ENCODE measurements around the gene CCDC107. TPM values are rescaled to one million over a fixed set of nuclear protein-coding genes. Genes with fewer than 3 reads are reported as not detected.

The CCDC107 gene
- polyA plus RNA-seq, 1 experiment, result 11.8 TPM

DNA sequence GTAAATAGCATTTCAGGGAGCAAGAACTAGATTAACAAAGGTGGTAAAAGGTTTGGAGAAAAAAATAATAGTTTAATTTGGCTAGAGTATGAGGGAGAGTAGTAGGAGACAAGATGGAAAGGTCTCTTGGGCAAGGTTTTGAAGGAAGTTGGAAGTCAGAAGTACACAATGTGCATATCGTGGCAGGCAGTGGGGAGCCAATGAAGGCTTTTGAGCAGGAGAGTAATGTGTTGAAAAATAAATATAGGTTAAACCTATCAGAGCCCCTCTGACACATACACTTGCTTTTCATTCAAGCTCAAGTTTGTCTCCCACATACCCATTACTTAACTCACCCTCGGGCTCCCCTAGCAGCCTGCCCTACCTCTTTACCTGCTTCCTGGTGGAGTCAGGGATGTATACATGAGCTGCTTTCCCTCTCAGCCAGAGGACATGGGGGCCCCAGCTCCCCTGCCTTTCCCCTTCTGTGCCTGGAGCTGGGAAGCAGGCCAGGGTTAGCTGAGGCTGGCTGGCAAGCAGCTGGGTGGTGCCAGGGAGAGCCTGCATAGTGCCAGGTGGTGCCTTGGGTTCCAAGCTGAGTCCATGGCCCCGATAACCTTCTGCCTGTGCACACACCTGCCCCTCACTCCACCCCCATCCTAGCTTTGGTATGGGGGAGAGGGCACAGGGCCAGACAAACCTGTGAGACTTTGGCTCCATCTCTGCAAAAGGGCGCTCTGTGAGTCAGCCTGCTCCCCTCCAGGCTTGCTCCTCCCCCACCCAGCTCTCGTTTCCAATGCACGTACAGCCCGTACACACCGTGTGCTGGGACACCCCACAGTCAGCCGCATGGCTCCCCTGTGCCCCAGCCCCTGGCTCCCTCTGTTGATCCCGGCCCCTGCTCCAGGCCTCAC, 15.3 kb downstream of the CCDC107 start, which contains the start of gene CA9:
Gene CA9 (plus strand): TSS at position 797 of the 893 bp plus-strand sequence. CDS start 32 bp downstream, at position 829.
- Histone ChIP-seq H3K9me3 (ENCODE audit: control insufficient read depth, insufficient read depth, low read length) (no peaks in the 10 kb centered on the region; the same call in 1 of the 2 replicates), H3K27ac (ENCODE audit: low read depth, low read length) (no peak within 1 kb of the TSS), H3K27me3 (ENCODE audit: control insufficient read depth, insufficient read depth, low read length) (no peaks in the 10 kb centered on the region), H3K4me3 (ENCODE audit: low read depth, low read length) (no peak within 1 kb of the TSS)
- no peak for DNase-seq (ENCODE audit: low read depth, low spot score)
- ChIA-PET CTCF (interaction anchor here (0.8 to 1.1 kb wide), 2 partner anchors 12 to 23 kb away, joined by 3 to 5 read pairs; no protein-coding TSS in a partner anchor), POLR2A (interaction anchor here (0.7 to 1.4 kb wide), 5 partner anchors 10 to 58 kb away, joined by 3 to 6 read pairs (median 3); partner anchors contain the start of genes CREB3 and TLN1)
- TF ChIP-seq, protein P1, sequence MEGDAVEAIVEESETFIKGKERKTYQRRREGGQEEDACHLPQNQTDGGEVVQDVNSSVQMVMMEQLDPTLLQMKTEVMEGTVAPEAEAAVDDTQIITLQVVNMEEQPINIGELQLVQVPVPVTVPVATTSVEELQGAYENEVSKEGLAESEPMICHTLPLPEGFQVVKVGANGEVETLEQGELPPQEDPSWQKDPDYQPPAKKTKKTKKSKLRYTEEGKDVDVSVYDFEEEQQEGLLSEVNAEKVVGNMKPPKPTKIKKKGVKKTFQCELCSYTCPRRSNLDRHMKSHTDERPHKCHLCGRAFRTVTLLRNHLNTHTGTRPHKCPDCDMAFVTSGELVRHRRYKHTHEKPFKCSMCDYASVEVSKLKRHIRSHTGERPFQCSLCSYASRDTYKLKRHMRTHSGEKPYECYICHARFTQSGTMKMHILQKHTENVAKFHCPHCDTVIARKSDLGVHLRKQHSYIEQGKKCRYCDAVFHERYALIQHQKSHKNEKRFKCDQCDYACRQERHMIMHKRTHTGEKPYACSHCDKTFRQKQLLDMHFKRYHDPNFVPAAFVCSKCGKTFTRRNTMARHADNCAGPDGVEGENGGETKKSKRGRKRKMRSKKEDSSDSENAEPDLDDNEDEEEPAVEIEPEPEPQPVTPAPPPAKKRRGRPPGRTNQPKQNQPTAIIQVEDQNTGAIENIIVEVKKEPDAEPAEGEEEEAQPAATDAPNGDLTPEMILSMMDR (IDR thresholded peaks at IDR 0.05; ENCODE audit: low read depth, low read length), result no peak

DNA sequence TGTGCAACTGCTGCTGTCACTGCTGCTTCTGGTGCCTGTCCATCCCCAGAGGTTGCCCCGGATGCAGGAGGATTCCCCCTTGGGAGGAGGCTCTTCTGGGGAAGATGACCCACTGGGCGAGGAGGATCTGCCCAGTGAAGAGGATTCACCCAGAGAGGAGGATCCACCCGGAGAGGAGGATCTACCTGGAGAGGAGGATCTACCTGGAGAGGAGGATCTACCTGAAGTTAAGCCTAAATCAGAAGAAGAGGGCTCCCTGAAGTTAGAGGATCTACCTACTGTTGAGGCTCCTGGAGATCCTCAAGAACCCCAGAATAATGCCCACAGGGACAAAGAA, 15.9 kb downstream of the CCDC107 start:
- Histone ChIP-seq H3K9me3 (ENCODE audit: control insufficient read depth, insufficient read depth, low read length) (no peaks in the 10 kb centered on the region; the same call in 1 of the 2 replicates), H3K4me3 (ENCODE audit: low read depth, low read length) (no peak overlapping the region), H3K27ac (ENCODE audit: low read depth, low read length) (no peak overlapping the region), H3K27me3 (ENCODE audit: control insufficient read depth, insufficient read depth, low read length) (no peaks in the 10 kb centered on the region)
- no peak for DNase-seq (ENCODE audit: low read depth, low spot score)
- POLR2A ChIA-PET, result interaction anchor here (0.7 to 1.4 kb wide), 3 partner anchors 16 to 57 kb away, joined by 3 to 6 read pairs (median 3); partner anchors contain the start of genes CREB3 and TLN1
- CTCF ChIA-PET, result interaction anchor here (1.1 kb wide), 1 partner anchor 22 kb away, joined by 5 read pairs; no protein-coding TSS in a partner anchor
- TF ChIP-seq, protein P1 (IDR thresholded peaks at IDR 0.05; ENCODE audit: low read depth, low read length), result no peak

DNA sequence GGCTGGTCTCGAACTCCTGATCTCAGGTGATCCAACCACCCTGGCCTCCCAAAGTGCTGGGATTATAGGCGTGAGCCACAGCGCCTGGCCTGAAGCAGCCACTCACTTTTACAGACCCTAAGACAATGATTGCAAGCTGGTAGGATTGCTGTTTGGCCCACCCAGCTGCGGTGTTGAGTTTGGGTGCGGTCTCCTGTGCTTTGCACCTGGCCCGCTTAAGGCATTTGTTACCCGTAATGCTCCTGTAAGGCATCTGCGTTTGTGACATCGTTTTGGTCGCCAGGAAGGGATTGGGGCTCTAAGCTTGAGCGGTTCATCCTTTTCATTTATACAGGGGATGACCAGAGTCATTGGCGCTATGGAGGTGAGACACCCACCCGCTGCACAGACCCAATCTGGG, 17.1 kb downstream of the CCDC107 start:
- Histone ChIP-seq H3K9me3 (ENCODE audit: control insufficient read depth, insufficient read depth, low read length) (no peaks in the 10 kb centered on the region; the same call in 1 of the 2 replicates), H3K4me3 (ENCODE audit: low read depth, low read length) (peak overlapping the region; percentile 51), H3K27ac (ENCODE audit: low read depth, low read length) (no peak overlapping the region), H3K27me3 (ENCODE audit: control insufficient read depth, insufficient read depth, low read length) (no peaks in the 10 kb centered on the region)
- TF ChIP-seq, protein P1 (IDR thresholded peaks at IDR 0.05; ENCODE audit: low read depth, low read length), result no peak
- ChIA-PET POLR2A (interaction anchor here (0.6 to 1.9 kb wide), 7 partner anchors 9 to 57 kb away, joined by 3 to 12 read pairs (median 4); partner anchors contain the start of gene TLN1), CTCF (interaction anchor here (0.7 to 1.6 kb wide), 3 partner anchors 14 to 59 kb away, joined by 3 to 9 read pairs (median 8); no protein-coding TSS in a partner anchor)
- no peak for DNase-seq (ENCODE audit: low read depth, low spot score)

- TF ChIP-seq, protein P1 (IDR thresholded peaks at IDR 0.05; ENCODE audit: low read depth, low read length), result no peak
- no peak for DNase-seq (ENCODE audit: low read depth, low spot score)
- ChIA-PET POLR2A (interaction anchor here (0.6 to 1.9 kb wide), 7 partner anchors 8 to 56 kb away, joined by 3 to 12 read pairs (median 4); partner anchors contain the start of gene TLN1), CTCF (interaction anchor here (0.7 to 1.6 kb wide), 2 partner anchors 15 to 59 kb away, joined by 3 to 8 read pairs; no protein-coding TSS in a partner anchor)
- H3K4me3 ChIP-seq (ENCODE audit: low read depth, low read length), result peak overlapping the region; percentile 51
- no peaks in the 10 kb centered on the region; the same call in 1 of the 2 replicates for H3K9me3 ChIP-seq (ENCODE audit: control insufficient read depth, insufficient read depth, low read length)
- H3K27ac ChIP-seq (ENCODE audit: low read depth, low read length), result no peak overlapping the region
- H3K27me3 ChIP-seq (ENCODE audit: control insufficient read depth, insufficient read depth, low read length), result no peaks in the 10 kb centered on the region
Observed at GRCh38 chr9:35675732-35676392, 17.8 kb downstream of the CCDC107 start.

Measured in AG04450 (cell line).